ENCODE results near the gene ZNF276. TPM values are rescaled to one million over a fixed set of nuclear protein-coding genes. Genes with fewer than 3 reads are reported as not detected.
"Not testable (repeated sequence)": the region's sequence is repeated elsewhere in the genome, so short reads cannot be mapped to it uniquely, and the experiment has no call there.

The ZNF276 gene, protein sequence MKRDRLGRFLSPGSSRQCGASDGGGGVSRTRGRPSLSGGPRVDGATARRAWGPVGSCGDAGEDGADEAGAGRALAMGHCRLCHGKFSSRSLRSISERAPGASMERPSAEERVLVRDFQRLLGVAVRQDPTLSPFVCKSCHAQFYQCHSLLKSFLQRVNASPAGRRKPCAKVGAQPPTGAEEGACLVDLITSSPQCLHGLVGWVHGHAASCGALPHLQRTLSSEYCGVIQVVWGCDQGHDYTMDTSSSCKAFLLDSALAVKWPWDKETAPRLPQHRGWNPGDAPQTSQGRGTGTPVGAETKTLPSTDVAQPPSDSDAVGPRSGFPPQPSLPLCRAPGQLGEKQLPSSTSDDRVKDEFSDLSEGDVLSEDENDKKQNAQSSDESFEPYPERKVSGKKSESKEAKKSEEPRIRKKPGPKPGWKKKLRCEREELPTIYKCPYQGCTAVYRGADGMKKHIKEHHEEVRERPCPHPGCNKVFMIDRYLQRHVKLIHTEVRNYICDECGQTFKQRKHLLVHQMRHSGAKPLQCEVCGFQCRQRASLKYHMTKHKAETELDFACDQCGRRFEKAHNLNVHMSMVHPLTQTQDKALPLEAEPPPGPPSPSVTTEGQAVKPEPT
- 71.4 TPM for total RNA-seq

GRCh38 chr16:89720813-89721545 lies at the start of gene ZNF276, which contains the start of gene VPS9D1:
ZNF276 (plus strand) TSS chr16:89721537; CDS start chr16:89721641, 104 bp downstream.
VPS9D1 (minus strand) TSS chr16:89720898; CDS start chr16:89720861, 37 bp downstream.
- peak; percentile 71 to 88 (median 82) for DNase-seq (ENCODE audit: low read depth in 2 of 3, low spot score in 2 of 3)

DNA sequence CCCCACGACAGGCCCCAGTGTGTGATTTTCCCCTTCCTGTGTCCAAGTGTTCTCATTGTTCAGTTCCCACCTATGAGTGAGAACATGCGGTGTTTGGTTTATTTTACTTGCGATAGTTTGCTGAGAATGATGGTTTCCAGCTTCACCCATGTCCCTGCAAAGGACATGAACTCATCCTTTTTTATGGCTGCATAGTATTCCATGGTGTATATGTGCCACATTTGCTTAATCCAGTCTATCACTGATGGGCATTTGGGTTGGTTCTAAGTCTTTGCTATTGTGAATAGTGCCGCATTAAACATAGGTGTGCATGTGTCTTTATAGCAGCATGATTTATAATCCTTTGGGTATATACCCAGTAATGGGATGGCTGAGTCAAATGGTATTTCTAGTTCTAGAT lies 49.8 kb upstream of the ZNF276 start:
- DNase-seq (ENCODE audit: low read depth in 2 of 3, low spot score in 2 of 3), result not testable (repeated sequence)

DNA sequence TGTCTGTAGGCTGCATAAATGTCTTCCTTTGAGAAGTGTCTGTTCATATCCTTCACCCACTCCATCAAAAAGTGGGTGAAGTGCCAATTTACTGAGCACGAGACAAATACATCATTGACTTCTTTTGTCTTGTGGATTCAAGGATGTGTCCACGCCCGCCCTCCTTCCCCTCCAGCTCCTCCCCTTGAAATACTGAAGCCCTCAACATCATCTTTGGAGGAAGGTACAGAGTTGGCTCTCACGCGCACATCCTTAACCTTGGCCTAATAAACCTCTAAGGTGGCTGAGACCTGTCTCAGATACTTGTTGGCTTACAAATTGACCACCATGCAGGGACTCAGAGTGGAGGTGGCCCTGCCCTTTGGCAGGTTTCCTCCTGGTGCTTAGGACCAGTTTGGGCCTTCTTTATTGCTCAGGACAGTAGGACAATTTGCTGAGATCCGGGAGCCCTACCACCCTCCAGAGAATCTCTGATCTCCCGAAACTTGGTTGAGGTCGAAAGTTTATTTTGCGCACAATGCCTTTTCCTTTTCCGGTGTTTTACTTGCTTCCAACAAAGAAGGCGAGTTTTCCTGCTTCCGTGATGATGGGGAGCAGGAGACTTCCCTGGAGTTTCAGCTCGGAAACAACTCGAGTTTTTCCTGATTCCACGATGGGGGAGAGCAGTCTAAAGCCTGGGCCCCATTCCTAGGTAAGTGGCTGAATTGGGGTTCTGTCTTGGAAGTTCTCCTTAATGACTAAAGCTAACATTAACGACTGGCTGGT lies 49.0 kb upstream of the ZNF276 start:
- no peak for DNase-seq (ENCODE audit: low read depth in 2 of 3, low spot score in 2 of 3)

DNA sequence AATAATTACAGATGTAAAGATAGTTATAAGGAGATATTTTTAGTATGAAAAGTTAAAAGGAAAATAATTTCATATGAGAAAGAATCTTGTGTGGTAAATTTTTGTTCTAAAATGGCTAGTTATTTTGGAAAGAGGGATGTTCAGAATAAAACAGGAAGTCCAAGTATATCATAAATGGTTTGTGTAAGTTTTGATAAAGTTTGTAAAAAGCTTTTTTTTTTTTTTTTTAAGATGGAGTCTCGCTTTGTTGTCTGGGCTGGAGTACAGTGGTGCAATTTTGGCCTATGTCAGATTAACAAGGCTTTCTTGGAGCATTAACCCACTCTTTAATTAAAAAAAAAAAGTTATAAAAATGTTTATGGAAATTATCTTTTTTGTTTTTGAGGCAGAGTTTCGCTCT lies 43.1 kb upstream of the ZNF276 start:
- no peak for DNase-seq (ENCODE audit: low read depth in 2 of 3, low spot score in 2 of 3)

DNA sequence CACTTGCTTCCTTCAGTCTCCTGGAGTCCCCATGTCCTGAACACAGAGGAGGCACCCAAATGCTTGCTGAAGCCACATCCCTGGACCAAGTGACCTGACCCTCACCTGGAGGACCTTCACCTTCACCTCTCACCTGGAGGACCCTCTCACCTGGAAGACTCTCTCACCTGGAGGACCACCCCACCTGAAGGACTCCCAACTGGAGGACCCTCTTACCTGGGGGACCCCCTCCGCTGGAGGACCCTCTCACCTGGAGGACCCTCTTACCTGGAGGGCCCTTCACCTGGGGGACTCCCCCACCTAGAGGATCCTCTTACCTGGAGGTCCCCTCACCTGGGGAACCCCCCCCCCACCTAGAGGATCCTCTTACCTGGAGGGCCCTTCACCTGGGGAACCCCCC lies 35.4 kb upstream of the ZNF276 start:
- no peak for DNase-seq (ENCODE audit: low read depth in 2 of 3, low spot score in 2 of 3)

GRCh38 chr16:89686520-89687091 lies 34.7 kb upstream of the ZNF276 start, which contains the start of gene CDK10:
CDK10 (plus strand) TSS chr16:89686689; CDS start chr16:89686711, 22 bp downstream.
- peak; percentile 86 to 88 (median 87) for DNase-seq (ENCODE audit: low read depth in 2 of 3, low spot score in 2 of 3)

GRCh38 chr16:89687092-89687940 lies 34.0 kb upstream of the ZNF276 start:
- peak in 1 of 3 donors; percentile 35 for DNase-seq (ENCODE audit: low read depth in 2 of 3, low spot score in 2 of 3)

- DNase-seq (ENCODE audit: low read depth in 2 of 3, low spot score in 2 of 3), result no peak
Observed at GRCh38 chr16:89688395-89688794, 32.9 kb upstream of the ZNF276 start.

DNA sequence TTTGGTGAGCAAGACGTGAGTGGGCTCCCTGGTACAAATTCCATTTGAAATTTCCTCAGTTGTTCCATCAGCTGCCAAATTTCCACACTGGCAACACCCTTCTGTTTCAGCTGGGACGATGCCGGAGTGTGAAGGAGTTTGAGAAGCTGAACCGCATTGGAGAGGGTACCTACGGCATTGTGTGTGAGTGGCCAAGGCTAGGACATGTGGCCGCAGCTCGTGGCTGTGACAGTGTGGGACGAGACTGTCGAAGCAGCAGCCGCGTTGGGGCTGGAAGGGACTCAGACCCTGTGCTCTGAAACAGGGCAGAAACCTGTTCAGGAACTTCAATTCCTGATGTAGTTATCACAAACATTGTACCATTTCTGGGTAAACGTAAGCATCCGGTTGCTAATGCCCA lies 32.2 kb upstream of the ZNF276 start:
- no peak for DNase-seq (ENCODE audit: low read depth in 2 of 3, low spot score in 2 of 3)

DNA sequence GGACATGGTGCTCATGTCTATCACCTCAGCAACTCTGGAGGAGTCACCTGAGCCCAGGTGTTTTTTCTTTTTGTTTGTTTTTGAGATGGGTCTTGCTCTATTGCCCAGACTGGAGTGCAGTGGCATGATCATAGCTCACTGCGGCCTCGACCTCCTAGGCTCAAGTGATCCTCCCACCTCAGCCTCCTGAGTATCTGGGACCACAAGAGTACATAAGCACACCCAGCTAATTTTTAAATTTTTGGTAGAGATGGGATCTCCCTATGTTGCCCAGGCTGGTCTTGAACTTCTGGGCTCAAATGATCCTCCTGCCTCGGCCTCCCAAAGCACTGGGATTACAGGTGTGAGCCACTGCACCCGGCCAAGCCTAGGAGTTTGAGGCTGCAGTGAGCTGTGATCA lies 31.7 kb upstream of the ZNF276 start:
- not testable (repeated sequence) for DNase-seq (ENCODE audit: low read depth in 2 of 3, low spot score in 2 of 3)

GRCh38 chr16:89690392-89690901 lies 30.9 kb upstream of the ZNF276 start:
- DNase-seq (ENCODE audit: low read depth in 2 of 3, low spot score in 2 of 3), result no peak

GRCh38 chr16:89691231-89691985 lies 29.9 kb upstream of the ZNF276 start:
- DNase-seq (ENCODE audit: low read depth in 2 of 3, low spot score in 2 of 3), result no peak

- DNase-seq (ENCODE audit: low read depth in 2 of 3, low spot score in 2 of 3), result no peak
Observed at GRCh38 chr16:89691986-89692569, 29.3 kb upstream of the ZNF276 start.

GRCh38 chr16:89693289-89693731 lies 28.0 kb upstream of the ZNF276 start:
- no peak for DNase-seq (ENCODE audit: low read depth in 2 of 3, low spot score in 2 of 3)

GRCh38 chr16:89693931-89694783 lies 27.2 kb upstream of the ZNF276 start:
- DNase-seq (ENCODE audit: low read depth in 2 of 3, low spot score in 2 of 3), result no peak

- DNase-seq (ENCODE audit: low read depth in 2 of 3, low spot score in 2 of 3), result not testable (repeated sequence)
Observed at GRCh38 chr16:89694784-89695085, 26.6 kb upstream of the ZNF276 start.

All from hematopoietic multipotent progenitor cell (in vitro differentiated cells).